ENCODE data around the gene SLC25A24.

DNA sequence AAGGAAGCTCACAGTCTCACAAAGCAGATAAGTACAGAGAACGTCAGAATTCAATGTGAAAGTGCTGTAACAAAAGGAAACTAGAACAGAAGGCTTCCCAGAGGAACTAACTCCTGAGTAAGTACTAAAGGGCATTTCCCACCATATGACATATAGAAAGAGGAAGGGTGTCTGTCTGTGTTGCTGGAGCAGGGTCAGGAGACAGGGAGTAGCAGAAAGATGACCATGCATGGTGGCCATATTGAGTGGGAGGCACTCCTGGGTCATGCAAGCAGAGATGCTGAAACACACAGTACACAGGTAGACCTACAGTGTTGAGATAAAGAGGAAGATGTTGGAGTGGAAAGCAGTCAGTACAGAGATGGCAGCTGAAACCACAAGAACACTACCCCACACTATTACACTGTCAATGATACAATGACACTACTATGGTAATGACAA, 47.3 kb downstream of the SLC25A24 start:
- no peak for TF ChIP-seq POLR2AphosphoS5 (IDR thresholded peaks at IDR 0.05)
- TF ChIP-seq, protein P1, sequence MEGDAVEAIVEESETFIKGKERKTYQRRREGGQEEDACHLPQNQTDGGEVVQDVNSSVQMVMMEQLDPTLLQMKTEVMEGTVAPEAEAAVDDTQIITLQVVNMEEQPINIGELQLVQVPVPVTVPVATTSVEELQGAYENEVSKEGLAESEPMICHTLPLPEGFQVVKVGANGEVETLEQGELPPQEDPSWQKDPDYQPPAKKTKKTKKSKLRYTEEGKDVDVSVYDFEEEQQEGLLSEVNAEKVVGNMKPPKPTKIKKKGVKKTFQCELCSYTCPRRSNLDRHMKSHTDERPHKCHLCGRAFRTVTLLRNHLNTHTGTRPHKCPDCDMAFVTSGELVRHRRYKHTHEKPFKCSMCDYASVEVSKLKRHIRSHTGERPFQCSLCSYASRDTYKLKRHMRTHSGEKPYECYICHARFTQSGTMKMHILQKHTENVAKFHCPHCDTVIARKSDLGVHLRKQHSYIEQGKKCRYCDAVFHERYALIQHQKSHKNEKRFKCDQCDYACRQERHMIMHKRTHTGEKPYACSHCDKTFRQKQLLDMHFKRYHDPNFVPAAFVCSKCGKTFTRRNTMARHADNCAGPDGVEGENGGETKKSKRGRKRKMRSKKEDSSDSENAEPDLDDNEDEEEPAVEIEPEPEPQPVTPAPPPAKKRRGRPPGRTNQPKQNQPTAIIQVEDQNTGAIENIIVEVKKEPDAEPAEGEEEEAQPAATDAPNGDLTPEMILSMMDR (IDR thresholded peaks at IDR 0.05) = no peak
- no peak for TF ChIP-seq POLR2A (IDR thresholded peaks at IDR 0.05)
- TF ChIP-seq EP300 (IDR thresholded peaks at IDR 0.05) = no peak
